HTERT RPE-1 (cell line): ENCODE data around the gene GARRE1.
"Not testable (repeated sequence)": the region's sequence is repeated elsewhere in the genome, so short reads cannot be mapped to it uniquely, and the experiment has no call there.

Source experiments
- in situ Hi-C: fragments of 300-500 bp; cut with MboI; formaldehyde crosslinking; loops from 4 replicates; pipeline ENCODE4 v1.14.3; 2020; ENCODE audit warnings: low sequenced_read_pairs

GARRE1 gene

GRCh38 chr19:34256835-34257558 lies 2.6 kb downstream of the GARRE1 start:
- in situ Hi-C loops: no loop called here

DNA sequence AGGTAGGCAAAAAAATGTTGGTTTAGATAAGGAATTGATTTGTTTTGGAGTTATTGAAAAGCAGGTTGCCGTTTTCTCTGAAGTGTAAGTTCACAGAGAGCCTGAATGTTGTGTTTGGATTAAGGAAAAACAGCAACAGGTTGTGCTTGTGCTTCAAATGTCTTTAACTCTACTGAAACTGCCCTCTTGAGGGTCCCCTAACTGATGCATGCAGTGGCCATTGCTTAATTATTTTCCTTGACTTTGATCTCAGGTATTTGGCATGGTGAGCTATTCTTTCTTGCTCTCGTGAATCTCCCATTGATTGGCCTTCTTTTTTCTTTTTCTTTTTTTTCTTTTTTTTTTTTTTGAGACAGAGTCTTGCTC lies 3.2 kb downstream of the GARRE1 start:
- in situ Hi-C loops: no loop called here

GRCh38 chr19:34259367-34260095 lies 5.2 kb downstream of the GARRE1 start:
- in situ Hi-C loops: no loop called here

- in situ Hi-C loops: no loop called here
These were observed 6.4 kb downstream of the GARRE1 start for GRCh38 chr19:34260771-34261173.

DNA sequence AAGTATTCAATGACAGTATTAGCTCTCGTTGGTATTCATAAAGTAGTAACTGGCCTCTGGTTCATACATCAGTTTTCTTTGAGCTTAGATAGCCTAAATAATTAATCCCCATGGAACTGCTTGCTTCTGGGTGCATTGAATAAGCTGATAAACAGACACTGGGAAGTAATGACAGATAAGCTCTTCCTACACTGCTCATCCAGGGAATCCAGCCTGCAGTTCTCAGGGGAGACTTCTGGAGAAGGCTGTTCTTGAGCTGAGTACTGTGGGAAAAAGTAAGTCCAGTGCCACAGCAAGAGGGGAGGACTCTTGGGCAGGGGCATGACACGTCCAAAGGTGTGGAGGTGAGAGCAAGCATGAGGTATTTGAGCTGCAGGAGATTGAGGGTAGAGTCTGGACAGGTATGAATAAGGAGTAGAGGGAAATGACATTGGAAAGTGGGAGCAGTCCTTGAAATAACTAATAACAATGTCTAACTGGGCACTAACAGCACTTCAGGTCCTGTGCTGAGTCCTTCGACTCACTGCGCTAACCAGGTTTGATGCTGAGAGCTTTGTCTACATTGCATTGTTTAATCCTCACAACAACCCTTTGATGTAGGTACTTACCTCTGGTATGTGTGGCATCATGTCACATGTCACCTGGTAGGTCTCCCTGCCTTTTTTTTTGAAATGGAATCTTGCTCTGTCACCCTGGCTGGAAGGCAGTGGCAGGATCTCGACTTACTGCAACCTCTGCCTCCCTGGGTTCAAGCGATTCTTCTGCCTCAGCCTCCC lies 7.2 kb downstream of the GARRE1 start:
- in situ Hi-C loops: no loop called here

GRCh38 chr19:34263745-34264237 lies 9.4 kb downstream of the GARRE1 start:
- in situ Hi-C loops: no loop called here

DNA sequence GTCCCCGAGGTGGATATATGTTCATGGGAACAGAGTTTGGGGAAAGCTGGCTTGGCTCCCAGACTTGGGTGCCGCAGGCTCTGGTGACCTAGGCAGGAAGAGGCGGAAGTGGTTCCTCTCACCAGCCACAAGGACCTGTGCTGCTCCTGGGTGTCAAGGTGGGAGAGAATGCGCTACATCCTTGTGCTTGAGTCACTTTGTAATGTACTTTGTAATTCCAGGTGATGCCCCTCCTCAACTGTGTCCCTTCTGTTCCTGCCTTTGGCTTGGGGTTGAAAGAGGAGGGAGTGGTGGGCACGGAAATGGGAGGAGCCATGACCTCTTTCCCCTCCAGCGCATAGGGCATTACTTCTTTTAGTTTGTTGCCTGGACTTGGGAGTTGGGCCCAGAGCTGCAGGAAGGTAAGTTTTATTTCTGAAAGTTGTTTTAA lies 10.9 kb downstream of the GARRE1 start:
- in situ Hi-C loops: no loop called here

DNA sequence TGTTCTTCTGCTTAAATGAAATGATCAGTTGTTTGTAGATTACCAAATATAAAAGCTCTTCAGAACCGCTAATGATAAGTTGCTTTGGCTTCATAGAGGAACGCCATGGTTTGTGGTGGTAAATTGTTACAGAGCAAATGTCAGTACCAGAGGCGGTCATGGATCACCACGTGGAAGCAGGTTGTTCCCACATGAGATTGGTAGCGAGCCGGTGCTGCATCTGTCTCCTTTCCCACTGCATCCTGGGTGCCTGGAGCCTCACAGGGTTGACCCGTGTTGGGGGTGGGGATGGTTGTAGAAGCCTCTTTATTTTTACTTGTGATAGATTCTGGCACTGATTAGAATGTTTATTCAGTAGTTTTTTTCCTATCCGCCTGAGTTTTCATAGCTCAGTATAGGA lies 14.7 kb downstream of the GARRE1 start:
- in situ Hi-C loops: no loop called here

GRCh38 chr19:34269489-34269888 lies 15.1 kb downstream of the GARRE1 start:
- in situ Hi-C loops: no loop called here

- in situ Hi-C loops: no loop called here
These were observed 15.7 kb downstream of the GARRE1 start for GRCh38 chr19:34269968-34270621.

DNA sequence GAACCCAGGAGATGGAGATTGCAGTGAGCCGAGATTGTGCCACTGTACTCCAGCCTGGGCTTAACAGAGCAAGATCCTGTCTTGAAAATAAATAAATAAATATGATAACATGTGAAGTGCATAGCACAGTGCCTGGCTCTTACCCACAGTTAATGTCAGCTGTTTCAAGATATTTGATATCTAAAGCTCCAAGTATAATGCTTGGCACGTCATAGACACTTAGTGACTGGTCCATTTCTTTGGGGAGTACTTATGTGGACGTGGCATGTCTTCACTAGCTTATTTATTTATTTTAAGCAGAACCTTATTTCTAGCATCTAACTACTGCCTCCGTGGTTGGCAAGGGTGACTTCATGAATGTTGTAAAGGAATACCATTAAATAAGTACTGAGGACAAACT lies 18.8 kb downstream of the GARRE1 start:
- in situ Hi-C loops: no loop called here

- in situ Hi-C loops: no loop called here
These were observed 20.0 kb downstream of the GARRE1 start for GRCh38 chr19:34274284-34274826.

DNA sequence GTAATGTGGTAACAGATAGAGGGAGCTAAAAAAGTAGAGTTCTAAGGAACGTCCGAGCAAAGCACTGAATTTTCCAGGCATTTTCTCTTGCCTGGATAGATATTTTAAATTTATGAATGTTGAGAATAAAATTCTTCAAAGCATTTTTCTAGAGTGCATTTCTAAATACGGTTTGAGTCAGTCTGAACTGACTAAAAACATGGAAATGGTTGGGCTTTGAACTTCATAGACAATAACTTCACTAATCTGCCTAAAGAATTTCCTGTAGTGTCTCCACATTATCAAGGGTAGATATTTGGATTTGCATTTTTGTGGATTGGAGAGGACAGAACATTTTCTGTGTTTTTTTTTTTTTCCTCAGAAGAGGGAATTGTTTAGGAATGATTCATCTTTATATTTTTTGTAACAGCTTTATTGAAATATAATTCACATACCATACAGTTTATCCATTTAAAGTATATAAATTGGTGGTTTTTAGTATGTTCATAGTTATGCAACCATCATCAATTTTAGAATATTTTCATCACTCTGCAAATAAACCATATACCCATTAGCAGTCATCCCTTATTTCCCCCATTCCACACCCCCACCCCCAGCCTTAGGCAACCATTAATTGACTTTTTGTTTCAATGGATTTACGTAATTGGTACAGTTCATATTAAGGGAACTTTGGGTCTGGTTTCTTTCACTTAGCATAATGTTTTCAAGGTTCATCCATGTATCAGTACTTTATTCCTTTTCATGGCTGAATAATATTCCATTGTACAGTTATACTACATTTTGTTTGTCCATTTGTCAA lies 20.7 kb downstream of the GARRE1 start:
- in situ Hi-C loops: no loop called here

DNA sequence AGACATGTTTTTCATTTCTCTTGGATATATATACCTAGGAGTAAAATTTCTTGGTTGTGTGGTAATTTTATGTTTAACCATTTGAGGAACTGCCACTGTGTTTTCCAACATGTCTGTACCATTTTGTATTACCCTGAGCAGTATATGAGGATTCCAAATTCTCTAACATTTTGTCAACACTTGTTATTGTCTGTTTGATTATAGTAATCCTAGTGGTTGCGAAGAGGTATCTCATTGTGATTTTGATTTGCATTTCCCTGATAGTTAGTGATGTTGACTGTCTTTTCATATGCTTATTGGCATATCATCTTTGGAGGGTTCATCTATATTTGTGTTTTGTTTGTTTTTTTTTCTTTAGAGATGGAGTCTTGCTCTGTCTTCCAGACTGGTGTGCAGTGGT lies 21.4 kb downstream of the GARRE1 start:
- in situ Hi-C loops: no loop called here

DNA sequence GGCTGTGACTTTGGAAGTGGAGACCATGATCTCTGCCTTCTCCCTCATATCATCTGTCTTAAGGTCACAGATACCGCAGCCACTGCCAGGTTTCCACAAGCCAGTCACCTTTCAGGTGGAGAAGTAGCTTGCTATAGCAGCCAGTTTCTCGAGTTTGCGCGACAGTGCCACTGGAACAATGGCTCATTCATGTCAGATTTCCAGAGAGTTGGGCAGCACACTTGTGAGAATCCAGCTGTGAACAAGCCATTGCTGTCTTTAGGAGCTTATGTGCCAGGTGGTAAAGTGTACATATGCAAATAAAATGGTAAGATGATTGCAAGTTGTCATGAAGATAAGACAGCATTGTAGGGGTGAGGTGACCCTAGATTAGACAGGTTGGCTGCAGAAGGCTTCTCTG lies 22.3 kb downstream of the GARRE1 start:
- in situ Hi-C loops: no loop called here

DNA sequence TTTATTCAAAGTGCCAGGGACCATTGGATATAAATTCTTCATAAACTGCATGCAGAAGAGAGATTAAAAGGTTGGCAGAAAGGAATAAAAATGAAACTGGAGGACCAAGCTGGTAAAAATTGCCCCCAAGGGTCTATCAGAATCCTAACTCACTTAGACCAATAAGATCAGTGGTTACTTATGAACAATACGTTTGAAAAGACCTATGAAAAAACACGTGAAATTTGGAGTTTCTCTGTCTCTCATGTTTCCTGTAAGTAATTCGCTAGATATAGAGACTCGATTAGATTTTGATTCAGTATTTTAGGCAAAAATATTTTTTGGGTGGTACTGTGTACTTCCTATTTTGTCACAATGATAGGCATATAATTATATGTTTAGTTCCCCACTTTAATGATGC lies 22.9 kb downstream of the GARRE1 start:
- in situ Hi-C loops: no loop called here

DNA sequence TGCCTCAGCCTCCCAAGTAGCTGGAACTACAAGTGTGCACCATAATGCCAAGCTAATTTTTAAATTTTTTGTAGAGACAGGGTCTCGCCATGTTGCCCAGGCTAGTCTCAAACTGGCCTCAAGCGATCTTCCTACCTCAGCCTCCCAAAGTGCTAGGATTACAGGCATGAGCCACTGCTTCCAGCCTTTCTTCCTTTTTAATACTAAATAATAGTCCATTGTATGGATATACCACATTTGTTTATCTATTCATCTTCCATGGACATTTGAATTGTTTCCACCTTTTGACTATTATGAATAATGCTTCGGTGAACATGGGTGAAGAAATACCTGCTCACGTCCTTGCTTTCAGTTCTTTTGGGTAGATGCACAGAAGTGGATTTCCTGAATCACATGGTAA lies 24.4 kb downstream of the GARRE1 start:
- in situ Hi-C loops: no loop called here

- in situ Hi-C loops: not testable (repeated sequence)
These were observed 27.1 kb downstream of the GARRE1 start for GRCh38 chr19:34281444-34281843.

DNA sequence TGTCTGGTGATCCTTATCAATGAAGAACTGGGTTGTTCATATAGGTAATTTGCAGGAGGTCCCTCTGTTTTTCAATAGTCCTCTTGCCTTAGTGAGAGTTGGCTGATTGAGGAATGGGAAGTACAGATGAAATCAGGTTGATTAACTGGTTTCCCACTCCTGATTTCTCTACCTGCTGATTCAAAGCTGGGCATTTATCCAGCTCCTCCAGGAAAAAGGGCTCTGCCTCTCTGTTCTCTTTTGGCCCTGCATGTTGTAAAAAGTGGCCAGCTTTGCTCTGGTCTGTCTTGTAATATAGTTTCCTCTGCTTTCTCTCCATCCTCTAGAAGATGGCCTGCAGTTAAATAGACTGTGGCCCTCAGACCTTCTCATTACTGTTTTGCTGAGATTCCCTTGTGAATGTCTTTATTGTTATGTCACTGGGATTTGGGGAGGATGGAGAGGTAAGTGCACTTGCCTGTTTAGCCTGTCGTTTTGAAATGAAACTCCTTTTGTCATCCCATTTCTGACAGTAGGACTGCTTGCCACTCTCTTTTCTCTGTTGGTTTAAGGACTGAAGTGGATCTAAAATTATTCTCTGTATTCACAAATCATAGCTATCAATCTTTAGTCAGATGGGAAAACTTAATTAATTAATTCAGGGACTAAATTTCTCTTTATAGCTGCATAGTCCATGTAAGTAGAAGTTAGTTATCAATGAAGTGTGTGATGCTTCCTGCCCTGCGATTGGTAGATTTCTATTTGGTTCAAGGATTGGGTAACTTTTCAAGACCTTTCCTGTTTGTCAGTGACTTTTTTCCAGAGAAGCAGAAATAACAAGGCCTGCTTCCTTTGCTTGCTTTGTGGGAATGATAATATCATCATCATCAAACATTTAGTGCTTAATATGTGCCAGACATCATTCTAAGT lies 28.5 kb downstream of the GARRE1 start:
- in situ Hi-C loops: no loop called here
